Gastrocnemius medialis (tissue), 4 donors: ENCODE data around the gene TUBA3E. TPM values are rescaled to one million over a fixed set of nuclear protein-coding genes. Genes with fewer than 3 reads are reported as not detected.

ENCODE experiments used
- ATAC-seq, 2 donors: fragments of 150-250 bp; one replicate each; pipeline ENCODE4 v1.9.1; 2016
- DNase-seq, 2 donors: peaks; one replicate each; pipeline ENCODE4 v3.0.0-alpha.2; 2019
- H3K27ac ChIP-seq, 4 donors: fragments of 200-600 bp; sonication (generic); 1 replicate in 1 of 4; 2 replicates in 3 of 4; pipeline ENCODE4 v1.5.1; 2016 to 2018; ENCODE audit warnings: mild to moderate bottlenecking in 2 of 4, moderate library complexity in 1 of 4
- H3K27me3 ChIP-seq, 3 donors: fragments of 200-600 bp; sonication (generic) in 2 of 3; 1 replicate in 1 of 3; 2 replicates in 2 of 3; pipeline versions ENCODE4 v1.5.1 to v1.6.0; 2016 to 2019; ENCODE audit warnings: mild to moderate bottlenecking in 1 of 3, moderate library complexity in 1 of 3
- H3K36me3 ChIP-seq, 2 donors: fragments of 200-600 bp; sonication (generic) in 1 of 2; one replicate each; pipeline ENCODE4 v1.5.1; 2017 to 2018
- H3K4me1 ChIP-seq, 2 donors: fragments of 200-600 bp; sonication (generic) in 1 of 2; one replicate each; pipeline ENCODE4 v1.5.1; 2016 to 2017; ENCODE audit warnings: mild to moderate bottlenecking in 2 of 2
- H3K4me3 ChIP-seq, 4 donors: fragments of 200-600 bp; sonication (generic) in 3 of 4; 1 replicate in 1 of 4; 2 replicates in 3 of 4; pipeline ENCODE4 v1.5.1; 2016 to 2019; ENCODE audit warnings: mild to moderate bottlenecking in 2 of 4
- H3K9me3 ChIP-seq, 3 donors: fragments of 200-600 bp; sonication (generic) in 2 of 3; 1 replicate in 1 of 3; 2 replicates in 2 of 3; pipeline ENCODE4 v1.5.1; 2016 to 2019
- POLR2A ChIP-seq, 2 donors: fragments of 450-650 bp; IDR thresholded peaks; one replicate each; pipeline ENCODE4 v1.6.1; 2017; ENCODE audit warnings: antibody characterized with exemption in 2 of 2, mild to moderate bottlenecking in 2 of 2, moderate library complexity in 2 of 2
- in situ Hi-C, 4 donors: fragments of 200-750 bp; cut with MboI; loops; one replicate each; pipeline versions ENCODE4 v1.15.0 to v1.8.0; 2017; ENCODE audit warnings: low sequenced_read_pairs in 4 of 4
- intact Hi-C: fragments of 100-400 bp; cut with DNase I; formaldehyde crosslinking; loops from one replicate; pipeline ENCODE4 v1.15.1; 2023; ENCODE audit warnings: low total_unique reads
- total RNA-seq, 4 donors: library from RNA; depleted of rRNA; stranded (reverse); fragments of >200 nt; gene quantifications; one replicate each; pipeline versions ENCODE4 v1.1.0 to v1.2.3, GENCODE V29; 2016
- TF ChIP-seq, protein P1 (sequence below), 5 experiments: fragments of 450-650 bp in 3 of 5; fragments of 200-600 bp in 2 of 5; sonication (generic) in 2 of 5; IDR thresholded peaks in 4 of 5; conservative IDR thresholded peaks in 1 of 5; 1 replicate in 4 of 5; 2 replicates in 1 of 5; pipeline ENCODE4 v1.5.1; 2016 to 2019; ENCODE audit warnings: antibody characterized with exemption in 5 of 5, mild to moderate bottlenecking in 3 of 5, moderate library complexity in 3 of 5

The TUBA3E gene
- total RNA-seq, 4 donors from 2014 or later, result not detected

DNA sequence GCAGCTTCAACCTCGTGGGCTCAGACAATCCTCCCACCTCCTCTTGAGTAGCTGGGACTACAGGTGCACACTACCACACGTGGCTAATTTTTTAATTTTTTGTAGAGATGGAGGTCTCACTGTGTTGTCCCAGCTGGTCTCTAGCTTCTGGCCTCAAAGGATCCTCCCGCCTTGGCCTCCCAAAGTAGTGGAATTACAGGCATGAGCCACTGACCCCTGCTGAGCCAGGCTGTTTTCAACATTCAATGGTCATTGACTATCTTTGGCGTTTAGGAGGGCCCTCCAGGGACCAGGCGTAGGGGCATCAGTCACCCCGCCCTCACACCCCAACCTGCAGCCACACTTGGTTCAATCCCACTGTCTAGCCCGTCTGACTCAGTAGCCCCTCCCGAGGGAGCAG lies 11.0 kb downstream of the TUBA3E start:
- peaks cover 0 to 7% of the 10 kb centered on the region in 2 donors for H3K36me3 ChIP-seq
- H3K4me3 ChIP-seq, result no peak overlapping the region
- TF ChIP-seq, protein P1, sequence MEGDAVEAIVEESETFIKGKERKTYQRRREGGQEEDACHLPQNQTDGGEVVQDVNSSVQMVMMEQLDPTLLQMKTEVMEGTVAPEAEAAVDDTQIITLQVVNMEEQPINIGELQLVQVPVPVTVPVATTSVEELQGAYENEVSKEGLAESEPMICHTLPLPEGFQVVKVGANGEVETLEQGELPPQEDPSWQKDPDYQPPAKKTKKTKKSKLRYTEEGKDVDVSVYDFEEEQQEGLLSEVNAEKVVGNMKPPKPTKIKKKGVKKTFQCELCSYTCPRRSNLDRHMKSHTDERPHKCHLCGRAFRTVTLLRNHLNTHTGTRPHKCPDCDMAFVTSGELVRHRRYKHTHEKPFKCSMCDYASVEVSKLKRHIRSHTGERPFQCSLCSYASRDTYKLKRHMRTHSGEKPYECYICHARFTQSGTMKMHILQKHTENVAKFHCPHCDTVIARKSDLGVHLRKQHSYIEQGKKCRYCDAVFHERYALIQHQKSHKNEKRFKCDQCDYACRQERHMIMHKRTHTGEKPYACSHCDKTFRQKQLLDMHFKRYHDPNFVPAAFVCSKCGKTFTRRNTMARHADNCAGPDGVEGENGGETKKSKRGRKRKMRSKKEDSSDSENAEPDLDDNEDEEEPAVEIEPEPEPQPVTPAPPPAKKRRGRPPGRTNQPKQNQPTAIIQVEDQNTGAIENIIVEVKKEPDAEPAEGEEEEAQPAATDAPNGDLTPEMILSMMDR (IDR thresholded peaks at IDR 0.05 in 4 of 5, conservative IDR thresholded peaks at IDR 0.05 in 1 of 5), result no peak
- no peak for TF ChIP-seq POLR2A (IDR thresholded peaks at IDR 0.05)
- in situ Hi-C loops (loop anchor here in 3 of 4 donors (25.0 kb wide), 1 partner anchor 150 kb away; the partner anchor contains the start of gene IMP4 (in 3 of the 3)), intact Hi-C loops (loop anchor here (5.0 to 10.0 kb wide), 2 partner anchors 1300 to 1862 kb away; no protein-coding TSS in a partner anchor)
- H3K27me3 ChIP-seq, result no peaks in the 10 kb centered on the region
- DNase-seq (no peak), ATAC-seq (no peak)
- H3K4me1 ChIP-seq, result peaks cover 0 to 4% of the 10 kb centered on the region in 2 donors
- no peaks in the 10 kb centered on the region for H3K9me3 ChIP-seq
- no peak overlapping the region for H3K27ac ChIP-seq

DNA sequence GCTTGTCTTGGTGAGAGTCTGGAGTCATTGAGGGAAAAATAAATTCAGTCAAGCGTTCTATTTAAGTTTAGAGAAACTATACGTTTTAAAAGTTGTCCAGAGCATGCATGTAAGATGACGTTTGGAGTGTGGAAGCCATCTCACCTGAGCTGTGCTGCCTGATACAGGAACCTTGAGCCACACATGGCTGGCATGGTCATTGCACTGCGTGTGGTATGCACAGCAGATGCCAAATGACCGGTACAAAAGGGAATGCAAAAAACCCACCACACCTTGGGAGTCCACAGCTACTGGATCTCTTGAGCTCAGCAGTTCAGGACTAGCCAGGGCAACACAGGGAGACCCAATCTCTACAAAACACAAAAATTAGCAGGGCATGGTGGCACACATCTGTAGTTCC lies 11.8 kb downstream of the TUBA3E start:
- Histone ChIP-seq H3K27me3 (no peaks in the 10 kb centered on the region), H3K4me1 (peaks cover 0 to 4% of the 10 kb centered on the region in 2 donors), H3K36me3 (peaks cover 0 to 7% of the 10 kb centered on the region in 2 donors), H3K27ac (no peak overlapping the region), H3K4me3 (no peak overlapping the region), H3K9me3 (no peaks in the 10 kb centered on the region)
- DNase-seq (no peak), ATAC-seq (no peak)
- in situ Hi-C loops, result loop anchor here in 3 of 4 donors (25.0 kb wide), 1 partner anchor 151 kb away; the partner anchor contains the start of gene IMP4 (in 3 of the 3)
- intact Hi-C loops, result loop anchor here (5.0 to 10.0 kb wide), 2 partner anchors 1301 to 1862 kb away; no protein-coding TSS in a partner anchor
- no peak for TF ChIP-seq POLR2A (IDR thresholded peaks at IDR 0.05)
- TF ChIP-seq, protein P1 (IDR thresholded peaks at IDR 0.05 in 4 of 5, conservative IDR thresholded peaks at IDR 0.05 in 1 of 5), result no peak

DNA sequence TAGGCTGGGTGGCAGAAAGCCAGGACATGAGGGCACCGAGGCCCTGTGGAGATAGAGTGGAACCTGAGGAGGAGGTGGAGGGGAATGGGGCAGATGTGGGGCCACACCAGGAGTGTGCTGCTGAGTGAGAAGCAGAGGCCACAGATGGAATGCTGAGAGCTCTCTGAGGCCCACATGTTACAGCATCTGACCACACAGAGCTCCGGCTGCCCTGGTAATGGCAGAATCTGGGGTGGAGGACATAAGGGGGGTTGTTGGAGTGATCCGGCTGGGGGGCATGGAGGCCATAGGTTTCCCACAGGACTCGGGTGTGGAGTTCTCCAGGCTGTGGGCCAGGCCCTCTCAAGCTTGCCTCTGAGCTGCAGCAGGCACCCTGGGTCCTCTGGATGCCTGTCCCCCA lies 12.3 kb downstream of the TUBA3E start:
- TF ChIP-seq, protein P1 (IDR thresholded peaks at IDR 0.05 in 4 of 5, conservative IDR thresholded peaks at IDR 0.05 in 1 of 5), result no peak
- TF ChIP-seq POLR2A (IDR thresholded peaks at IDR 0.05), result no peak
- no peak for DNase-seq
- ATAC-seq, result no peak
- Histone ChIP-seq H3K9me3 (no peaks in the 10 kb centered on the region), H3K27me3 (no peaks in the 10 kb centered on the region), H3K4me1 (peaks cover 0 to 4% of the 10 kb centered on the region in 2 donors), H3K36me3 (peaks cover 0 to 7% of the 10 kb centered on the region in 2 donors), H3K27ac (no peak overlapping the region), H3K4me3 (no peak overlapping the region)
- in situ Hi-C loops, result loop anchor here in 3 of 4 donors (25.0 kb wide), 1 partner anchor 151 kb away; the partner anchor contains the start of gene IMP4 (in 3 of the 3)
- intact Hi-C loops, result loop anchor here (5.0 to 10.0 kb wide), 2 partner anchors 1301 to 1861 kb away; no protein-coding TSS in a partner anchor

DNA sequence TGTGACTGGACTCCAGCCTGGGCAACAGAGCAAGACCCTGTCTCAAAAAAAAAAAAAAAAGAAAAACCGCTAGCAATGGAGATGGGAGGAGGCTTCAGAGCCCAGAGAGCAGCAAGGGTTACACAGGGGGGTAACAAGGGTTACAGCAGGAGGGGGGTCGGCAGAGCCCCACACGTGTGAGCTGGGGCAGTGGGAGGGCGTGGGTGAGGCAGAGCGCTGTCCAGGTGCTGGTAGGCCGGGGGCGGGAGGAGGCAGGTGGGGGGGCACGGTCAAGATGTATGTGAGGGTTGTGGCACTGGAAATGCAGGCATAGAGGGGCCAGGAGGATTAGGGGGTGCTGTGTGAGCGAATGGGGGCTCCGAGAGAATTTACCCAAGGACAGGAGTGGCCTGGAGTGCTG lies 12.8 kb downstream of the TUBA3E start:
- TF ChIP-seq POLR2A (IDR thresholded peaks at IDR 0.05), result no peak
- TF ChIP-seq, protein P1 (IDR thresholded peaks at IDR 0.05 in 4 of 5, conservative IDR thresholded peaks at IDR 0.05 in 1 of 5), result no peak
- in situ Hi-C loops, result loop anchor here in 3 of 4 donors (25.0 kb wide), 1 partner anchor 152 kb away; the partner anchor contains the start of gene IMP4 (in 3 of the 3)
- intact Hi-C loops, result loop anchor here (5.0 to 10.0 kb wide), 2 partner anchors 1302 to 1861 kb away; no protein-coding TSS in a partner anchor
- no peak overlapping the region for H3K4me3 ChIP-seq
- no peak overlapping the region for H3K27ac ChIP-seq
- no peak for ATAC-seq
- no peaks in the 10 kb centered on the region for H3K9me3 ChIP-seq
- peaks cover 0 to 7% of the 10 kb centered on the region in 2 donors for H3K36me3 ChIP-seq
- no peaks in the 10 kb centered on the region for H3K27me3 ChIP-seq
- peaks cover 1 to 8% of the 10 kb centered on the region in 2 donors for H3K4me1 ChIP-seq
- DNase-seq, result no peak
